OCI-LY3 (cell line): ENCODE results near the gene RANBP1.

ENCODE experiments used
- EZH2phosphoT487 ChIP-seq: fragments of 200-600 bp; shearing (Covaris generic); IDR thresholded peaks from 2 replicates; pipeline ENCODE4 v1.6.1; 2018; ENCODE audit warnings: antibody characterized with exemption, mixed run types, low read depth
- TF ChIP-seq, protein P1 (sequence below): fragments of 200-600, 300-600 bp; sonication (generic); IDR thresholded peaks from 2 replicates; pipeline ENCODE4 v1.5.1; 2014; ENCODE audit warnings: antibody characterized with exemption, low read length, low read depth

DNA sequence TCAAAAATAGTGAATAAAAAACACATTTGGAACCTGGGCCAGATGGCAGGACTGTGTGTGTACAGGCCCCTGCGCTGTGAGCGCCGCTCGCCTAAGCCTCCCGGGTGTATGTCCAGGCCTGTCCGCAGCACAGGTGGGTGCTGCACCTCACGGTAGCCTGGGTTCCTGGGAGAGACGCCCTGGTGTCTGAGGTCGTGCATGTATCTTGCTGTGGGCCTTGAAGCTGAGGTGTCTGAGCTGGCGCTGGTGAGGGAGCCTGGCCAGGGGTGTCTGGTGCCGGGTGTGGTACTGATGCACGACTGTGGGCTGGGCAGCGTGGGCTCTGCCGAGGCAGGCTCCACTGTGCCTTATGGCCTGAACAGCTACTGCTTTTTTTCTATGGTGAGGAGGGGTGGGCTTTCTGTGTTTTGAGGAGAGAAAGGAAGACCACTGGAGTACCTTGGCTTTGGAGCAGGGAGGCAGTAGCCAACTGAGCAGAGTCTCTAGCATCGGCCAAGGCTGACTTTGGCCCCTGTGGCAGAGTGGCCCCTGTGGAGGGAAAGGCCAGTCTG, 11.5 kb downstream of the RANBP1 start:
- TF ChIP-seq, protein P1, sequence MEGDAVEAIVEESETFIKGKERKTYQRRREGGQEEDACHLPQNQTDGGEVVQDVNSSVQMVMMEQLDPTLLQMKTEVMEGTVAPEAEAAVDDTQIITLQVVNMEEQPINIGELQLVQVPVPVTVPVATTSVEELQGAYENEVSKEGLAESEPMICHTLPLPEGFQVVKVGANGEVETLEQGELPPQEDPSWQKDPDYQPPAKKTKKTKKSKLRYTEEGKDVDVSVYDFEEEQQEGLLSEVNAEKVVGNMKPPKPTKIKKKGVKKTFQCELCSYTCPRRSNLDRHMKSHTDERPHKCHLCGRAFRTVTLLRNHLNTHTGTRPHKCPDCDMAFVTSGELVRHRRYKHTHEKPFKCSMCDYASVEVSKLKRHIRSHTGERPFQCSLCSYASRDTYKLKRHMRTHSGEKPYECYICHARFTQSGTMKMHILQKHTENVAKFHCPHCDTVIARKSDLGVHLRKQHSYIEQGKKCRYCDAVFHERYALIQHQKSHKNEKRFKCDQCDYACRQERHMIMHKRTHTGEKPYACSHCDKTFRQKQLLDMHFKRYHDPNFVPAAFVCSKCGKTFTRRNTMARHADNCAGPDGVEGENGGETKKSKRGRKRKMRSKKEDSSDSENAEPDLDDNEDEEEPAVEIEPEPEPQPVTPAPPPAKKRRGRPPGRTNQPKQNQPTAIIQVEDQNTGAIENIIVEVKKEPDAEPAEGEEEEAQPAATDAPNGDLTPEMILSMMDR, result no peak
- no peak for TF ChIP-seq EZH2phosphoT487
